HepG2 (cell line): Measurements from ENCODE around the gene PTPDC1.

Source experiments
- CEBPZ ChIP-seq: IDR thresholded peaks from 2 replicates; pipeline ENCODE4 v1.6.1; 2012; ENCODE audit warnings: low read length, improper control_type of control experiment
- GABPB1 ChIP-seq: IDR thresholded peaks from 2 replicates; pipeline ENCODE4 v1.6.1; 2016; ENCODE audit warnings: mild to moderate bottlenecking, missing genetic modification reagents, moderate library complexity, missing compliant biosample characterization
- RBFOX2 ChIP-seq: fragments of 200-400 bp; formaldehyde crosslinking; IDR thresholded peaks from 2 replicates; pipeline ENCODE4 v1.6.1; 2017; ENCODE audit warnings: low read depth, mild to moderate bottlenecking, low read length
- SRSF1 ChIP-seq: fragments of 200-400 bp; formaldehyde crosslinking; optimal IDR thresholded peaks from 2 replicates; pipeline ENCODE3; 2017; ENCODE audit warnings: mild to moderate bottlenecking, low read depth, low read length, moderate library complexity
- TBL1XR1 ChIP-seq: fragments of 150-350 bp; IDR thresholded peaks from 2 replicates; pipeline ENCODE4 v1.6.1; 2014; ENCODE audit warnings: borderline replicate concordance, low read length; ENCODE audit not compliant: partially characterized antibody

- TF ChIP-seq SRSF1: no peak
- no peak for TF ChIP-seq RBFOX2
- TF ChIP-seq GABPB1: no peak
- no peak for TF ChIP-seq TBL1XR1
- TF ChIP-seq CEBPZ: no peak
Observed at GRCh38 chr9:94108584-94108983, 24.3 kb downstream of the PTPDC1 start.
